ENCODE data around the gene WDCP. TPM values are rescaled to one million over a fixed set of nuclear protein-coding genes. Genes with fewer than 3 reads are reported as not detected.

The WDCP gene
- total RNA-seq, 3 donors from 2014 or later (not counting 1 experiment from before 2014, with no cell fraction given): 2.4 to 11.8 (median 11.2) TPM

DNA sequence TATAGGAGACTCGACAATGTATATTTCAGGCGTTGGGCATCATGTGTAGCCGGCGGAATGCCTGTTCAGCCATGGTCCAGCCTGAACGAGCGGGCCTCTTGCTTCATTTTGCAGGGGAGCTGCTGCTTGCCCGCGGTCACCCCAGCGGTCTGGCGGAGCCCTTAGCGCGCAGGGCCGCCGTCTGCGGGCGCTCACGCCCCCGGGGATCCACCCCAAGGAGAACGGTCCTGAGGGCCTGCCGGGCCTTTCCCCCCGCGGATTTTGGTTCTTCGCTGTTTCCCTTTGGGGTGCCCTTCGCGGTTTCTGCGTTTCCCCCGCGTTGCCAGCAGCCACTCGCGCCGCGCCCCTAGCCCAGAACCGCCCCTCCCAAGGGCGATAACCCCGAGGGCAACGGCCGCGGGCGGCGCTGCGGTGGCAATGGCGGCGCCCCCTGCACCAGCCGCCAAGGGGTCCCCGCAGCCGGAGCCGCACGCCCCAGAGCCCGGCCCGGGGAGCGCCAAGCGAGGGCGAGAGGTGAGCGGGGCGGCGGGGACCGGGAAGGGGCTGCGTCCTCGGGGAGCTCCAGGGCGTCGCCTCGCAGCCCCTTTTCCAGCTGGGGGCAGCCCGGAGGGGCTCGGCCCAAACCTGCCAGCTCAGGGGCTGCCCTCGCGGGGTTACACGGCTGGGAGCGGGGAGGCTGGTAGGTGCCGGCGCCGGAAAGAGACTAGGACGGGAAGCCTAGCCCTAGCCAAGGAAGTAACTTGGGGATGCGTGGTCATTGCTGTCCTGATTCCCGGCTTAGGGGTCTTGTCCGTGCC lies 37.3 kb downstream of the WDCP start, which contains the start of gene MFSD2B:
Gene MFSD2B, plus strand, starts transcription at position 406 of the 797 bp plus-strand sequence. Its CDS starts 12 bp downstream, at position 418.
- H3K4me3 ChIP-seq (ENCODE audit: low read length): no peak within 1 kb of the TSS
- peak within 1 kb of the TSS; percentile 61 for H3K4me3 Mint-ChIP-seq

GRCh38 chr2:24009367-24009679 lies 37.9 kb downstream of the WDCP start:
- Histone ChIP-seq H3K27me3 (ENCODE audit: control insufficient read depth, insufficient read depth, low read length) (peaks cover 19% of the 10 kb centered on the region), H3K36me3 (ENCODE audit: control insufficient read depth, insufficient read depth, low read length) (no peaks in the 10 kb centered on the region), H3K27ac (ENCODE audit: low read length) (no peak overlapping the region), H3K4me1 (ENCODE audit: control insufficient read depth, insufficient read depth, low read length) (peaks cover 21% of the 10 kb centered on the region), H3K9me3 (ENCODE audit: control insufficient read depth, insufficient read depth, low read length) (no peaks in the 10 kb centered on the region), H3K4me3 (ENCODE audit: low read length) (no peak overlapping the region)
- peaks cover 14 to 21% of the 10 kb centered on the region in 2 donors for H3K27me3 Mint-ChIP-seq (ENCODE audit: low read depth in 2 of 2)
- intact Hi-C loops (cut with micrococcal nuclease): no loop called here
- no peak overlapping the region for H3K27ac Mint-ChIP-seq
- peaks cover 13 to 20% of the 10 kb centered on the region in 2 donors for H3K4me1 Mint-ChIP-seq
- TF ChIP-seq, protein P1, sequence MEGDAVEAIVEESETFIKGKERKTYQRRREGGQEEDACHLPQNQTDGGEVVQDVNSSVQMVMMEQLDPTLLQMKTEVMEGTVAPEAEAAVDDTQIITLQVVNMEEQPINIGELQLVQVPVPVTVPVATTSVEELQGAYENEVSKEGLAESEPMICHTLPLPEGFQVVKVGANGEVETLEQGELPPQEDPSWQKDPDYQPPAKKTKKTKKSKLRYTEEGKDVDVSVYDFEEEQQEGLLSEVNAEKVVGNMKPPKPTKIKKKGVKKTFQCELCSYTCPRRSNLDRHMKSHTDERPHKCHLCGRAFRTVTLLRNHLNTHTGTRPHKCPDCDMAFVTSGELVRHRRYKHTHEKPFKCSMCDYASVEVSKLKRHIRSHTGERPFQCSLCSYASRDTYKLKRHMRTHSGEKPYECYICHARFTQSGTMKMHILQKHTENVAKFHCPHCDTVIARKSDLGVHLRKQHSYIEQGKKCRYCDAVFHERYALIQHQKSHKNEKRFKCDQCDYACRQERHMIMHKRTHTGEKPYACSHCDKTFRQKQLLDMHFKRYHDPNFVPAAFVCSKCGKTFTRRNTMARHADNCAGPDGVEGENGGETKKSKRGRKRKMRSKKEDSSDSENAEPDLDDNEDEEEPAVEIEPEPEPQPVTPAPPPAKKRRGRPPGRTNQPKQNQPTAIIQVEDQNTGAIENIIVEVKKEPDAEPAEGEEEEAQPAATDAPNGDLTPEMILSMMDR (IDR thresholded peaks at IDR 0.05): no peak
- DNase-seq (no peak), ATAC-seq (no peak)
- WGBS (ENCODE audit: insufficient coverage): 85% methylated on average over 9 of the region's 9 CpGs
- H3K9me3 Mint-ChIP-seq: no peaks in the 10 kb centered on the region
- no peaks in the 10 kb centered on the region for H3K36me3 Mint-ChIP-seq
- H3K4me3 Mint-ChIP-seq: no peak overlapping the region

More for the DNA sequence above, 37.3 kb downstream of the WDCP start, which contains the start of gene MFSD2B:
- H3K36me3 Mint-ChIP-seq: no peaks in the 10 kb centered on the region
- TF ChIP-seq, protein P1 (IDR thresholded peaks at IDR 0.05): no peak
- intact Hi-C loops (cut with micrococcal nuclease): no loop called here
- no peak within 1 kb of the TSS for H3K27ac ChIP-seq (ENCODE audit: low read length)
- H3K27ac Mint-ChIP-seq: no peak within 1 kb of the TSS
- peaks cover 13 to 20% of the 10 kb centered on the region in 2 donors for H3K4me1 Mint-ChIP-seq
- peaks cover 19% of the 10 kb centered on the region for H3K27me3 ChIP-seq (ENCODE audit: control insufficient read depth, insufficient read depth, low read length)
- H3K4me1 ChIP-seq (ENCODE audit: control insufficient read depth, insufficient read depth, low read length): peaks cover 21% of the 10 kb centered on the region
- H3K27me3 Mint-ChIP-seq (ENCODE audit: low read depth in 2 of 2): peaks cover 14 to 21% of the 10 kb centered on the region in 2 donors
- WGBS (ENCODE audit: insufficient coverage): 4% methylated on average over 75 of the region's 75 CpGs
- H3K9me3 Mint-ChIP-seq: no peaks in the 10 kb centered on the region
- H3K9me3 ChIP-seq (ENCODE audit: control insufficient read depth, insufficient read depth, low read length): no peaks in the 10 kb centered on the region
- no peaks in the 10 kb centered on the region for H3K36me3 ChIP-seq (ENCODE audit: control insufficient read depth, insufficient read depth, low read length)
- peak; percentile 26 to 55 (median 48) for ATAC-seq
- DNase-seq: no peak

DNA sequence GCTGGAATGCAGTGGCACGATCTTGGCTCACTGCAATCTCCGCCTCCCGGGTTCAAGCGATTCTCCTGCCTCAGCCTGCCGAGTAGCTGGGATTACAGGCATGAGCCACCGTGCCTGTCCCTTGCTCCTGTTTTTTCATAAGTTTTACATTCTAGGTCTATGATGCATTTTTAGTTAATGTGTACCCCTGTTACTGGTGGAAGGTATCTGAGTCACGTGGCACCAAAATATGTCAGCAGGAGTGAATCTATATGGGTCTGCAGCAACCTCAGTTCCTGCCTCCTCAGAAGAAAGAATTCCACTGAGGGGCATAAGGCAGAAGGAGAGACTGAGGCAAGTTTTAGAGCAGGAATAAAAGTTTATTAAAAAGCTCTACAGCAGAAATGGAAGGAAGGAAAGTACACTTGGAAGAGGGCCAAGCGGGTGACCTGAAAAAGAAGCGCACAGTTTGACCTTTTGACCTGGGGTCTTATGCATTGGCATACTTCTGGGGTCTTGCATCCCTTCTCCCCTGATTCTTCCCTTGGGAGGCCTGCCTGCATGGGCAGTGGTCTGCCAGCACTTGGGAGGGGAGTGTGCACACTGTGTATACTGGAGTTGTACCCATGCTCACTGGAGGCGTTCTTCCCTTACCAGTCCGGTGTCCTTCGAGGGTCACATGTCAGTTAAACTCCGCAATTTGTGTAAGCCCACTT lies 38.4 kb downstream of the WDCP start:
- TF ChIP-seq, protein P1 (IDR thresholded peaks at IDR 0.05): no peak
- no peak overlapping the region for H3K27ac Mint-ChIP-seq
- Histone ChIP-seq H3K27me3 (ENCODE audit: control insufficient read depth, insufficient read depth, low read length) (peaks cover 19% of the 10 kb centered on the region), H3K4me1 (ENCODE audit: control insufficient read depth, insufficient read depth, low read length) (peaks cover 21% of the 10 kb centered on the region), H3K9me3 (ENCODE audit: control insufficient read depth, insufficient read depth, low read length) (no peaks in the 10 kb centered on the region), H3K4me3 (ENCODE audit: low read length) (no peak overlapping the region), H3K27ac (ENCODE audit: low read length) (no peak overlapping the region), H3K36me3 (ENCODE audit: control insufficient read depth, insufficient read depth, low read length) (no peaks in the 10 kb centered on the region)
- no peaks in the 10 kb centered on the region for H3K9me3 Mint-ChIP-seq
- 87% methylated on average over 13 of the region's 13 CpGs for WGBS (ENCODE audit: insufficient coverage)
- H3K4me1 Mint-ChIP-seq: peaks cover 13 to 20% of the 10 kb centered on the region in 2 donors
- peak overlapping the region; percentile 42 for H3K4me3 Mint-ChIP-seq
- intact Hi-C loops (cut with micrococcal nuclease): no loop called here
- DNase-seq (no peak), ATAC-seq (no peak)
- H3K27me3 Mint-ChIP-seq (ENCODE audit: low read depth in 2 of 2): peaks cover 14 to 21% of the 10 kb centered on the region in 2 donors
- H3K36me3 Mint-ChIP-seq: no peaks in the 10 kb centered on the region

All from natural killer cell (primary cell).